HEK293 (cell line): Measurements from ENCODE around the gene SLC27A2.

ENCODE experiments used
- CTCF ChIA-PET: fragments of 350-600 bp; formaldehyde crosslinking; extraction: SDS; loops from one replicate; lab custom pipeline; 2021; ENCODE audit warnings: antibody characterized with exemption; lab: Yijun Ruan, JAX
- POLR2A ChIA-PET: fragments of 300-600 bp; formaldehyde crosslinking; extraction: SDS; loops from one replicate; lab custom pipeline; 2020; ENCODE audit warnings: antibody characterized with exemption, inconsistent platforms; lab: Yijun Ruan, JAX
- H3K27ac ChIP-seq: fragments of 200-500 bp; sonication (Bioruptor generic); 2 replicates; pipeline ENCODE4 v1.5.1; 2014; ENCODE audit warnings: low read depth, low read length, control low read depth, inconsistent platforms; ENCODE audit errors: extremely low read depth
- H3K36me3 ChIP-seq, 2 experiments: fragments of 200-500 bp in 1 of 2; sonication (Bioruptor generic) in 1 of 2; 1 replicate in 1 of 2; 2 replicates in 1 of 2; pipeline ENCODE4 v1.5.1; 2014 to 2017; ENCODE audit warnings: inconsistent platforms in 2 of 2, low read length in 2 of 2; ENCODE audit not compliant: control insufficient read depth in 2 of 2, insufficient read depth in 1 of 2
- H3K4me1 ChIP-seq: fragments of 200-500 bp; sonication (Bioruptor generic); 2 replicates; pipeline ENCODE4 v1.5.1; 2014; ENCODE audit warnings: mild to moderate bottlenecking, low read length, inconsistent platforms; ENCODE audit not compliant: control insufficient read depth, insufficient read depth
- H3K4me3 ChIP-seq: 2 replicates; pipeline ENCODE4 v1.5.1; 2011; ENCODE audit warnings: low read depth, mild to moderate bottlenecking, control low read depth, low read length, moderate library complexity
- H3K9me3 ChIP-seq: fragments of 200-500 bp; sonication (Bioruptor generic); 2 replicates; pipeline ENCODE4 v1.5.1; 2014; ENCODE audit warnings: low read depth, low read length, inconsistent platforms; ENCODE audit not compliant: control insufficient read depth, insufficient read depth
- BCL11A ChIP-seq: fragments of 450-650 bp; formaldehyde crosslinking; IDR thresholded peaks from 2 replicates; pipeline ENCODE4 v1.5.1; 2016; ENCODE audit warnings: low read depth, missing biosample characterization, missing genetic modification characterization
- SP7 ChIP-seq: fragments of 450-650 bp; formaldehyde crosslinking; IDR thresholded peaks from 2 replicates; pipeline ENCODE4 v1.5.1; 2016; ENCODE audit warnings: missing biosample characterization, missing genetic modification characterization
- ZBTB20 ChIP-seq: fragments of 450-650 bp; formaldehyde crosslinking; IDR thresholded peaks from 2 replicates; pipeline ENCODE4 v1.5.1; 2016; ENCODE audit warnings: missing biosample characterization, missing genetic modification characterization
- ZNF18 ChIP-seq: fragments of 450-650 bp; formaldehyde crosslinking; IDR thresholded peaks from 2 replicates; pipeline ENCODE4 v1.5.1; 2016; ENCODE audit warnings: missing biosample characterization, missing genetic modification characterization
- ZNF184 ChIP-seq: fragments of 450-650 bp; IDR thresholded peaks from 2 replicates; pipeline ENCODE4 v1.5.1; 2018; ENCODE audit warnings: missing biosample characterization, mild to moderate bottlenecking, missing genetic modification characterization
- ZNF266 ChIP-seq: fragments of 450-650 bp; formaldehyde crosslinking; IDR thresholded peaks from 2 replicates; pipeline ENCODE4 v1.5.1; 2016; ENCODE audit warnings: missing biosample characterization, missing genetic modification characterization, low read depth
- ZNF513 ChIP-seq: fragments of 450-650 bp; IDR thresholded peaks from 2 replicates; pipeline ENCODE4 v1.5.1; 2018; ENCODE audit warnings: missing biosample characterization, missing genetic modification characterization
- ZNF548 ChIP-seq: fragments of 450-650 bp; formaldehyde crosslinking; IDR thresholded peaks from 2 replicates; pipeline ENCODE4 v1.5.1; 2016; ENCODE audit warnings: missing biosample characterization, missing genetic modification characterization
- ZNF670 ChIP-seq: fragments of 450-650 bp; formaldehyde crosslinking; IDR thresholded peaks from 2 replicates; pipeline ENCODE4 v1.5.1; 2016; ENCODE audit warnings: missing biosample characterization, missing genetic modification characterization, low read depth
- ZNF701 ChIP-seq: fragments of 450-650 bp; formaldehyde crosslinking; IDR thresholded peaks from 2 replicates; pipeline ENCODE4 v1.5.1; 2016; ENCODE audit warnings: missing biosample characterization, missing genetic modification characterization
- ZNF707 ChIP-seq: fragments of 450-650 bp; formaldehyde crosslinking; IDR thresholded peaks from 2 replicates; pipeline ENCODE4 v1.5.1; 2016; ENCODE audit warnings: missing biosample characterization, missing genetic modification characterization
- ZXDB ChIP-seq: fragments of 450-650 bp; formaldehyde crosslinking; IDR thresholded peaks from 2 replicates; pipeline ENCODE4 v1.5.1; 2016; ENCODE audit warnings: missing biosample characterization, missing genetic modification characterization
- TF ChIP-seq, protein P1 (sequence below): fragments of 450-650 bp; formaldehyde crosslinking; IDR thresholded peaks from 2 replicates; pipeline ENCODE4 v1.5.1; 2016; ENCODE audit warnings: missing biosample characterization, missing genetic modification characterization
- TF ChIP-seq, protein P2 (sequence below): fragments of 450-650 bp; formaldehyde crosslinking; IDR thresholded peaks from 2 replicates; pipeline ENCODE4 v1.5.1; 2016; ENCODE audit warnings: missing biosample characterization, missing genetic modification characterization, low read depth
- TF ChIP-seq, protein P3 (sequence below): fragments of 450-650 bp; formaldehyde crosslinking; IDR thresholded peaks from 2 replicates; pipeline ENCODE4 v1.5.1; 2016; ENCODE audit warnings: missing biosample characterization, missing genetic modification characterization, borderline replicate concordance

Gene SLC27A2

DNA sequence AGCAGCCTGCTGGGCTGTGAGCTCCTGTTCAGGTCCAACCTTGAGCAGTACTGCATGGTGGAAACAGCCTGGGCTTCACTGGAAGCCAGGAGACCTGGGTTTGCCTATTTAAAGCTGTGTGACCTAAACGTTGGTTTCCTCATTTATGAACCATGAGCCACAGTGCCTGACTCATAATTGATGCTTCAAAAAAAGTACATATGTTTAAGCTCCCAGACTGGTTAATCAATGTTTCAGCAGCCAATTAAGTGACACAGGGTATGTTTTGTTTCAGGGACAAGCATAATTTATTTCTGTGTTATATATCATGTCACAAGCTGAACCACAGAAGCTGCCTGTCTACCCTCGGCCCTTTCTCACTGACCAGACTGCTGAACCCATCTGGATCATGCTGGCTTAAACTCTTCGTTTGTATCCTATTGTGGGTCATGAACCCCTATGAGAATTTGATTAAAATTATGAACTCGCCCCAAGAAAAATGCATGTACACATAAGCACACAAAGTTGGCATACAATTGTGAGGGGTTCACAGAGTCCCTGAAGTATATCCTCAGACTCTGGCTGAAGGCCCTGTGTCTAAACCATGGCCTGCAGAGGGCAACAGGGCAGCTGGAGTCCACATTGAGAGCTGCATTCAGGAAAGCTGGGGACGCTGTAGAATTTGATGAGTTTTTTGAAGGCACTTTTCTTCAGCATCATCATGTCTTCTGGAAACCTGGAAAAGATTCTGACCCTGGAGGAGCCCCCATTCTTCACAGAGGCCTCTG, 59.9 kb downstream of the SLC27A2 start:
- H3K27ac ChIP-seq = no peak overlapping the region
- POLR2A ChIA-PET = no interaction called here
- H3K9me3 ChIP-seq = no peaks in the 10 kb centered on the region
- CTCF ChIA-PET = interaction anchor here (0.6 kb wide), 1 partner anchor 18 kb away, joined by 4 read pairs; no protein-coding TSS in a partner anchor
- TF ChIP-seq, protein P1, sequence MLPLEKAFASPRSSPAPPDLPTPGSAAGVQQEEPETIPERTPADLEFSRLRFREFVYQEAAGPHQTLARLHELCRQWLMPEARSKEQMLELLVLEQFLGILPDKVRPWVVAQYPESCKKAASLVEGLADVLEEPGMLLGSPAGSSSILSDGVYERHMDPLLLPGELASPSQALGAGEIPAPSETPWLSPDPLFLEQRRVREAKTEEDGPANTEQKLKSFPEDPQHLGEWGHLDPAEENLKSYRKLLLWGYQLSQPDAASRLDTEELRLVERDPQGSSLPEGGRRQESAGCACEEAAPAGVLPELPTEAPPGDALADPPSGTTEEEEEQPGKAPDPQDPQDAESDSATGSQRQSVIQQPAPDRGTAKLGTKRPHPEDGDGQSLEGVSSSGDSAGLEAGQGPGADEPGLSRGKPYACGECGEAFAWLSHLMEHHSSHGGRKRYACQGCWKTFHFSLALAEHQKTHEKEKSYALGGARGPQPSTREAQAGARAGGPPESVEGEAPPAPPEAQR = no peak
- TF ChIP-seq ZXDB (tag by site-specific recombination) (no peak), ZNF18 (tag by site-specific recombination) (no peak)
- no peaks in the 10 kb centered on the region for H3K36me3 ChIP-seq
- H3K4me3 ChIP-seq = no peak overlapping the region
- H3K4me1 ChIP-seq = no peaks in the 10 kb centered on the region

- Histone ChIP-seq H3K36me3 (no peaks in the 10 kb centered on the region), H3K27ac (no peak overlapping the region), H3K9me3 (no peaks in the 10 kb centered on the region), H3K4me3 (no peak overlapping the region)
- CTCF ChIA-PET = no interaction called here
- TF ChIP-seq ZNF184 (tag by site-specific recombination) = no peak
- TF ChIP-seq ZNF707 = no peak
- TF ChIP-seq, protein P2, sequence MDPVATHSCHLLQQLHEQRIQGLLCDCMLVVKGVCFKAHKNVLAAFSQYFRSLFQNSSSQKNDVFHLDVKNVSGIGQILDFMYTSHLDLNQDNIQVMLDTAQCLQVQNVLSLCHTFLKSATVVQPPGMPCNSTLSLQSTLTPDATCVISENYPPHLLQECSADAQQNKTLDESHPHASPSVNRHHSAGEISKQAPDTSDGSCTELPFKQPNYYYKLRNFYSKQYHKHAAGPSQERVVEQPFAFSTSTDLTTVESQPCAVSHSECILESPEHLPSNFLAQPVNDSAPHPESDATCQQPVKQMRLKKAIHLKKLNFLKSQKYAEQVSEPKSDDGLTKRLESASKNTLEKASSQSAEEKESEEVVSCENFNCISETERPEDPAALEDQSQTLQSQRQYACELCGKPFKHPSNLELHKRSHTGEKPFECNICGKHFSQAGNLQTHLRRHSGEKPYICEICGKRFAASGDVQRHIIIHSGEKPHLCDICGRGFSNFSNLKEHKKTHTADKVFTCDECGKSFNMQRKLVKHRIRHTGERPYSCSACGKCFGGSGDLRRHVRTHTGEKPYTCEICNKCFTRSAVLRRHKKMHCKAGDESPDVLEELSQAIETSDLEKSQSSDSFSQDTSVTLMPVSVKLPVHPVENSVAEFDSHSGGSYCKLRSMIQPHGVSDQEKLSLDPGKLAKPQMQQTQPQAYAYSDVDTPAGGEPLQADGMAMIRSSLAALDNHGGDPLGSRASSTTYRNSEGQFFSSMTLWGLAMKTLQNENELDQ (tag by site-specific recombination) = no peak
- no peak for TF ChIP-seq BCL11A (tag by site-specific recombination)
- no peak for TF ChIP-seq ZBTB20
- no peak for TF ChIP-seq ZNF701 (tag by site-specific recombination)
- TF ChIP-seq ZNF513 = no peak
- TF ChIP-seq ZNF266 (tag by site-specific recombination) = no peak
- TF ChIP-seq ZNF670 (tag by site-specific recombination) = no peak
- TF ChIP-seq ZNF548 (tag by site-specific recombination) = no peak
- TF ChIP-seq, all 188 proteins: peak for 0
- no peaks in the 10 kb centered on the region for H3K4me1 ChIP-seq
- POLR2A ChIA-PET = interaction anchor here (0.6 kb wide), 1 partner anchor 1835 kb away, joined by 3 read pairs; no protein-coding TSS in a partner anchor
Measured at GRCh38 chr15:50244153-50244552, 62.2 kb downstream of the SLC27A2 start.

DNA sequence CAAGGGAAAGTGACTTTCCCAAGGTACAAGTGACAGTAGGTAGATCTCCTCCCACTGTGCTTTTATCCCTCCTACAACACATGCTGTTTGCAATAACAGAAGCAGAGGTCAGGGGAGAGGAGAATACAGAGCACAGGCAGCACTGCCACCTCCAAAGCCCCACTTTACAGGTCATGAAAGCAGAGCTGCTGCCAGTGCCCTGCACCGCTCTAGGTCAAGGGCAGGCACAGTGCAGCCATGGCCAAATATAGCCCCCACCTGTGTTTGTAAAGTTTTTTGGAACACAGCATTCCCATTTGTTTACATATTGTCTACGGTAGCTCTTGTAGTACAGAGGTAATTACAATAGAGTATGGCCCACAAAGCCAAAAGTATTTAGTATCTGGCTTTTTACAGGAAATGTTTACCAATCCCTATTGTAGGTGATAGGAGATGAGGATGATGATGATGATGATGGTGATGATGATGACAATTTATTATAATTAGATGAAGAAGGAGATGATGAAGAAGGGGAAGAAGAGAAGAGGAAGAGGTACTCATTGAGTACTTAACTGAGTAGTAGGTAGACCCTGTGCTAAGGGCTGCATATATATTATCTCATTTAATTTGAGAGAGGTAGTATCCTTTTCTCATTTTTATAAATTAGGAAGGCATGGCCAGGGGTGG, 63.1 kb downstream of the SLC27A2 start:
- Histone ChIP-seq H3K4me3 (no peak overlapping the region), H3K9me3 (no peaks in the 10 kb centered on the region), H3K27ac (no peak overlapping the region), H3K36me3 (no peaks in the 10 kb centered on the region)
- ChIA-PET POLR2A (no interaction called here), CTCF (no interaction called here)
- TF ChIP-seq ZNF513 = peak; percentile 86
- TF ChIP-seq SP7 (tag by site-specific recombination) = no peak
- TF ChIP-seq, protein P3, sequence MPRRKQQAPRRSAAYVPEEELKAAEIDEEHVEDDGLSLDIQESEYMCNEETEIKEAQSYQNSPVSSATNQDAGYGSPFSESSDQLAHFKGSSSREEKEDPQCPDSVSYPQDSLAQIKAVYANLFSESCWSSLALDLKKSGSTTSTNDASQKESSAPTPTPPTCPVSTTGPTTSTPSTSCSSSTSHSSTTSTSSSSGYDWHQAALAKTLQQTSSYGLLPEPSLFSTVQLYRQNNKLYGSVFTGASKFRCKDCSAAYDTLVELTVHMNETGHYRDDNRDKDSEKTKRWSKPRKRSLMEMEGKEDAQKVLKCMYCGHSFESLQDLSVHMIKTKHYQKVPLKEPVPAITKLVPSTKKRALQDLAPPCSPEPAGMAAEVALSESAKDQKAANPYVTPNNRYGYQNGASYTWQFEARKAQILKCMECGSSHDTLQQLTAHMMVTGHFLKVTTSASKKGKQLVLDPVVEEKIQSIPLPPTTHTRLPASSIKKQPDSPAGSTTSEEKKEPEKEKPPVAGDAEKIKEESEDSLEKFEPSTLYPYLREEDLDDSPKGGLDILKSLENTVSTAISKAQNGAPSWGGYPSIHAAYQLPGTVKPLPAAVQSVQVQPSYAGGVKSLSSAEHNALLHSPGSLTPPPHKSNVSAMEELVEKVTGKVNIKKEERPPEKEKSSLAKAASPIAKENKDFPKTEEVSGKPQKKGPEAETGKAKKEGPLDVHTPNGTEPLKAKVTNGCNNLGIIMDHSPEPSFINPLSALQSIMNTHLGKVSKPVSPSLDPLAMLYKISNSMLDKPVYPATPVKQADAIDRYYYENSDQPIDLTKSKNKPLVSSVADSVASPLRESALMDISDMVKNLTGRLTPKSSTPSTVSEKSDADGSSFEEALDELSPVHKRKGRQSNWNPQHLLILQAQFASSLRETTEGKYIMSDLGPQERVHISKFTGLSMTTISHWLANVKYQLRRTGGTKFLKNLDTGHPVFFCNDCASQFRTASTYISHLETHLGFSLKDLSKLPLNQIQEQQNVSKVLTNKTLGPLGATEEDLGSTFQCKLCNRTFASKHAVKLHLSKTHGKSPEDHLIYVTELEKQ = no peak
- TF ChIP-seq, all 188 proteins: peak for 1
- H3K4me1 ChIP-seq = no peaks in the 10 kb centered on the region
